Testis (tissue), 2 donors: ENCODE data around the gene HMGXB3.

Source experiments
- CTCF ChIP-seq, 3 experiments: fragments of 450-650 bp in 2 of 3; fragments of 200-600 bp in 1 of 3; sonication (generic) in 1 of 3; IDR thresholded peaks; one replicate each; pipeline ENCODE4 v1.5.1; 2016 to 2019; ENCODE audit warnings: antibody characterized with exemption in 3 of 3, mild to moderate bottlenecking in 2 of 3, moderate library complexity in 1 of 3
- POLR2A ChIP-seq: fragments of 450-650 bp; IDR thresholded peaks from one replicate; pipeline ENCODE4 v1.6.1; 2017; ENCODE audit warnings: antibody characterized with exemption, mild to moderate bottlenecking, moderate library complexity

- TF ChIP-seq CTCF (IDR thresholded peaks at IDR 0.05) (no peak), POLR2A (no peak)
Measured at GRCh38 chr5:150075233-150075632, 74.7 kb downstream of the HMGXB3 start.
